GM21723 (cell line): ENCODE data around the gene PLLP.

ENCODE experiments used
- ATAC-seq: cut with Tn5 transposase; IDR thresholded peaks from one replicate; pipeline ENCODE4 v1.9.1; 2021; ENCODE audit warnings: mild to moderate bottlenecking, moderate library complexity; ENCODE audit not compliant: unreplicated experiment

The PLLP gene

GRCh38 chr16:57303021-57303909 lies 18.8 kb upstream of the PLLP start:
- ATAC-seq = no peak

- ATAC-seq = no peak
These were observed 16.8 kb upstream of the PLLP start for GRCh38 chr16:57301126-57301817.

- peak; percentile 85 for ATAC-seq
These were observed 16.1 kb upstream of the PLLP start for GRCh38 chr16:57300387-57301125.

- peak; percentile 55 for ATAC-seq
These were observed 15.4 kb upstream of the PLLP start for GRCh38 chr16:57299719-57300386.

GRCh38 chr16:57299009-57299718 lies 14.7 kb upstream of the PLLP start:
- ATAC-seq = peak; percentile 21

- ATAC-seq = no peak
These were observed 13.4 kb upstream of the PLLP start for GRCh38 chr16:57297856-57298255.

GRCh38 chr16:57289391-57290257 lies 5.2 kb upstream of the PLLP start:
- ATAC-seq = no peak

GRCh38 chr16:57285379-57285778 lies 907 bp upstream of the PLLP start:
- ATAC-seq = no peak

GRCh38 chr16:57284952-57285363 lies 486 bp upstream of the PLLP start:
- ATAC-seq = no peak

- ATAC-seq = no peak
These were observed 588 bp downstream of the PLLP start for GRCh38 chr16:57283959-57284208.

- ATAC-seq = no peak
These were observed 1.1 kb downstream of the PLLP start for GRCh38 chr16:57283214-57283958.

GRCh38 chr16:57282510-57283213 lies 1.8 kb downstream of the PLLP start:
- ATAC-seq = no peak

GRCh38 chr16:57281791-57282190 lies 2.7 kb downstream of the PLLP start:
- no peak for ATAC-seq

GRCh38 chr16:57279780-57280638 lies 4.5 kb downstream of the PLLP start:
- no peak for ATAC-seq

GRCh38 chr16:57278494-57278893 lies 6.0 kb downstream of the PLLP start:
- ATAC-seq = no peak

- no peak for ATAC-seq
These were observed 6.9 kb downstream of the PLLP start for GRCh38 chr16:57277586-57277985.

- no peak for ATAC-seq
These were observed 7.9 kb downstream of the PLLP start for GRCh38 chr16:57276596-57276995.
